Tibial nerve (tissue), 4 donors: ENCODE measurements around the gene FBXL17.

Source experiments
- CTCF ChIP-seq, 5 experiments: fragments of 200-600 bp in 3 of 5; fragments of 450-650 bp in 2 of 5; sonication (generic) in 3 of 5; IDR thresholded peaks; one replicate each; pipeline ENCODE4 v1.5.1; 2016 to 2019; ENCODE audit warnings: antibody characterized with exemption in 5 of 5, mild to moderate bottlenecking in 3 of 5, moderate library complexity in 2 of 5
- EP300 ChIP-seq, 2 donors: sonication (generic); formaldehyde crosslinking; IDR thresholded peaks; one replicate each; pipeline ENCODE4 v1.6.1; 2017; ENCODE audit warnings: antibody characterized with exemption in 2 of 2, mild to moderate bottlenecking in 1 of 2

GRCh38 chr5:108386345-108387061 lies 4.6 kb upstream of the FBXL17 start:
- TF ChIP-seq CTCF (IDR thresholded peaks at IDR 0.05) (no peak), EP300 (IDR thresholded peaks at IDR 0.05) (no peak)
